DND-41 (cell line): Measurements from ENCODE around the gene MDFI.

Experiments
- ATAC-seq: fragments of 200-7000 bp; cut with Tn5 transposase; 3 replicates; pipeline ENCODE4 v1.9.1; 2021; ENCODE audit warnings: low read depth; ENCODE audit not compliant: insufficient read depth
- DNase-seq: peaks from one replicate; pipeline ENCODE4 v3.0.0-alpha.2; 2020
- H2AFZ ChIP-seq: 2 replicates; pipeline ENCODE4 v1.6.0; 2012; ENCODE audit warnings: low read depth, low read length
- H3K27ac ChIP-seq: 2 replicates; pipeline ENCODE4 v1.5.1; 2012; ENCODE audit warnings: low read length, inconsistent platforms
- H3K27me3 ChIP-seq: fragments of 200-600 bp; sonication (generic); 2 replicates; pipeline ENCODE4 v1.6.0; 2012; ENCODE audit warnings: low read length, mild to moderate bottlenecking, inconsistent platforms; ENCODE audit not compliant: insufficient read depth, poor library complexity
- H3K36me3 ChIP-seq: 2 replicates; pipeline ENCODE4 v1.5.1; 2012; ENCODE audit warnings: low read length, inconsistent platforms; ENCODE audit not compliant: insufficient read depth
- H3K4me1 ChIP-seq: 2 replicates; pipeline ENCODE4 v1.5.1; 2012; ENCODE audit warnings: mild to moderate bottlenecking, low read length; ENCODE audit not compliant: insufficient read depth
- H3K4me2 ChIP-seq: 2 replicates; pipeline ENCODE4 v1.6.0; 2012; ENCODE audit warnings: mild to moderate bottlenecking, moderate library complexity, low read length, inconsistent platforms; ENCODE audit not compliant: insufficient read depth
- H3K4me3 ChIP-seq, 2 experiments: fragments of 200-600 bp in 1 of 2; shearing (Covaris generic) in 1 of 2; 2 replicates each; pipeline ENCODE4 v1.5.1; 2012 to 2016; ENCODE audit warnings: inconsistent platforms in 2 of 2, low read length in 2 of 2, mild to moderate bottlenecking in 2 of 2, low read depth in 1 of 2, moderate library complexity in 1 of 2
- H3K79me2 ChIP-seq: 2 replicates; pipeline ENCODE4 v1.6.0; 2012; ENCODE audit warnings: low read length, inconsistent platforms; ENCODE audit not compliant: insufficient read depth
- H3K9ac ChIP-seq: 2 replicates; pipeline ENCODE4 v1.6.0; 2012; ENCODE audit warnings: low read depth, mild to moderate bottlenecking, inconsistent platforms, low read length, moderate library complexity
- H3K9me3 ChIP-seq: 2 replicates; pipeline ENCODE4 v1.5.1; 2012; ENCODE audit warnings: low read length, moderate library complexity, mild to moderate bottlenecking, inconsistent platforms; ENCODE audit not compliant: insufficient read depth, severe bottlenecking
- H4K20me1 ChIP-seq: 2 replicates; pipeline ENCODE4 v1.6.0; 2012; ENCODE audit warnings: low read length; ENCODE audit not compliant: insufficient read depth
- EZH2 ChIP-seq: IDR thresholded peaks from 3 replicates; pipeline ENCODE4 v1.6.1; 2012; ENCODE audit warnings: borderline replicate concordance, low read depth, mild to moderate bottlenecking, moderate library complexity, low read length, inconsistent platforms; ENCODE audit not compliant: severe bottlenecking
- TF ChIP-seq, protein P1 (sequence below): IDR thresholded peaks from 2 replicates; pipeline ENCODE4 v1.5.1; 2012; ENCODE audit warnings: borderline replicate concordance, low read length, moderate library complexity, mild to moderate bottlenecking; ENCODE audit not compliant: poor library complexity, severe bottlenecking; ENCODE audit errors: extremely low read depth

MDFI gene

DNA sequence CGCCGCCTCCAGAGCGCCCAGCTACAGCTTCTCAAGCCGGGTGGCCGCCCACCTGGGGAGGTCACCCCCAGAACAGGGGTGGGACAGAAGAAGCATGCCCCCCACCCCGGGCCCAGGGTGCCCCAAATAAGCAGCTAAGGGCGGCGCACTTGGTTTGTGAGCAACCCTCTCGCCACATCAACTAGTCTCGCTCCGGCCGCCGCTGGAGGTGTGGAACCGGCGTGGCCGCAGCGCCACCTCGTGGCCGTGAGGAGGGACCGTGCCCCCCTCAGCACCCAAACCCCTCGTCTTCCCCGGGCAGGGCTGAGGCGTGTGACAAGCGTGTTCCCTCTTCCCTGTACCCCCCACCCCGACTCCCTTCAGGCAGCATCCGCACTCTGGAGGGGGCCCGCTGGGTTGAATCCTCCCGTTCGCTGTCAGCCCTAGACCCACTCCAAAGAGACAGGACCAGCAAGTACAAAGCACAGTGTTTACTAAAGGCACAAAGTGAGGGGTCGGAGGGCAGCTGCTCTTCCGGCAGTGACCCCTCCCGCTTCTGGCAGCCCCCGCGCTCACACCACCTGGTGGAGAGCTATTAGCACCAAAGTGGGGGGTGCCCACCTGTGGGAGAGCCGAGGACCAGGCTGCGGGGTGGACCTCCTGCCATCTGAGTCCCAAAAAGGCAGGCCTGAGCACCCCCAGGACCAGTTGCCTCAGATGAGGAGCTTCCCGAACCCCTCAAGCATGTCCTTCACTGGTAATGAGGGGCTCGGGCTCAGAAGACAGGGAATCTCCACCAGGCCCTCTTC, 45.4 kb downstream of the MDFI start:
- Histone ChIP-seq H3K79me2 (no peaks in the 10 kb centered on the region), H3K36me3 (peaks cover 7% of the 10 kb centered on the region; the same call in 1 of the 2 replicates), H3K27me3 (no peaks in the 10 kb centered on the region), H2AFZ (peak overlapping the region; percentile 53; the same call in 1 of the 2 replicates), H4K20me1 (no peaks in the 10 kb centered on the region), H3K9me3 (no peaks in the 10 kb centered on the region), H3K4me2 (peak overlapping the region; percentile 32), H3K4me1 (peaks cover 18% of the 10 kb centered on the region), H3K4me3 (no peak overlapping the region), H3K27ac (0 out of 2 replicates have a peak overlapping the region, but pooled peaks have one; percentile 12), H3K9ac (no peak overlapping the region)
- TF ChIP-seq EZH2 = no peak
- TF ChIP-seq, protein P1, sequence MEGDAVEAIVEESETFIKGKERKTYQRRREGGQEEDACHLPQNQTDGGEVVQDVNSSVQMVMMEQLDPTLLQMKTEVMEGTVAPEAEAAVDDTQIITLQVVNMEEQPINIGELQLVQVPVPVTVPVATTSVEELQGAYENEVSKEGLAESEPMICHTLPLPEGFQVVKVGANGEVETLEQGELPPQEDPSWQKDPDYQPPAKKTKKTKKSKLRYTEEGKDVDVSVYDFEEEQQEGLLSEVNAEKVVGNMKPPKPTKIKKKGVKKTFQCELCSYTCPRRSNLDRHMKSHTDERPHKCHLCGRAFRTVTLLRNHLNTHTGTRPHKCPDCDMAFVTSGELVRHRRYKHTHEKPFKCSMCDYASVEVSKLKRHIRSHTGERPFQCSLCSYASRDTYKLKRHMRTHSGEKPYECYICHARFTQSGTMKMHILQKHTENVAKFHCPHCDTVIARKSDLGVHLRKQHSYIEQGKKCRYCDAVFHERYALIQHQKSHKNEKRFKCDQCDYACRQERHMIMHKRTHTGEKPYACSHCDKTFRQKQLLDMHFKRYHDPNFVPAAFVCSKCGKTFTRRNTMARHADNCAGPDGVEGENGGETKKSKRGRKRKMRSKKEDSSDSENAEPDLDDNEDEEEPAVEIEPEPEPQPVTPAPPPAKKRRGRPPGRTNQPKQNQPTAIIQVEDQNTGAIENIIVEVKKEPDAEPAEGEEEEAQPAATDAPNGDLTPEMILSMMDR = peak; percentile 96
- ATAC-seq = peak; percentile 97
- DNase-seq = peak; percentile 80

DNA sequence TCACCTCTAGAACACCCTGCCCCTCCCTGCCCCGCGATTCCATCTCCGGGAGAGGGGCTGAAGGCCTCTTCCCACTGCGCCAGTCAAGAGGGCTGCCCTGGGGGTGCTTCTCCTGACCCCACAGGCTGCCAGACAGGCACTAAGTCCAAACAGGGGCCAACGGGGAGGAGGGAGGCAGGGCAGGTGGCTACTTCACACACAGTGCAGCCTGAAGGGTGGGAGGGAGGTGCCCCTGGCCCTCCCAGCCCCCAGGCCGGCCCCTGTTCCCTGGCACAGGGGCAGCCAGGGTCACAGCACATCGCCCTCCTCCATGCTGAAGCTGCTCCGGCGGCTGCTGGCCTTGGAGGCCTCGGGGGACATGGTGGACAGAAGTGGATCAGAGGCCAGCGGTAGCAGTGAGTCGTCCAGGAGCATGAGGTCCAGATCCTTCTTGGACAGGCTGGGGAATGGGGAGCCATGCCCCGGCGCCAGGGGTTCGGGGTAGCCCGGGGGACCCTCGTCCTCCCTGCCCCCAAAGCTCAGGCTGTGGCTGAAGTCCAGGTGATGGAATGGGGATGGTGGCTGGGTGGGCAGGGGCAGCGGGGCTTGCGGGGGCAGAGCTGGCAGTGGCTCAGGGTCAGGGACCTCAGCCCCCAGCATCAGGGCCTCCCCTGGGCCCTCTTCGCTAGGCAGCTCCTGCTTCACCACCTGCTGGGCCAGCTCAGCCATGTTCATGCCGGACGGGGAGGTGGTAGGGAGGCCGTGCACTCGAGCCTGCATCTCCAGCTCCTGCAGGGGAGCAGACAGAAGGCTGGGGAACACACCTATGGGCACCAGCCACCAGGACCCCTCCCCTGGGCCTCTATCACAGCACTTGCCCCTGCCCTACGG, 46.3 kb downstream of the MDFI start:
- H3K9me3 ChIP-seq = no peaks in the 10 kb centered on the region
- H3K4me3 ChIP-seq = no peak overlapping the region
- no peaks in the 10 kb centered on the region for H3K79me2 ChIP-seq
- no peak overlapping the region for H3K9ac ChIP-seq
- peaks cover 18% of the 10 kb centered on the region for H3K4me1 ChIP-seq
- H3K4me2 ChIP-seq = no peak overlapping the region
- DNase-seq = no peak
- H4K20me1 ChIP-seq = no peaks in the 10 kb centered on the region
- no peak for ATAC-seq
- peaks cover 7% of the 10 kb centered on the region; the same call in 1 of the 2 replicates for H3K36me3 ChIP-seq
- no peak overlapping the region for H2AFZ ChIP-seq
- no peaks in the 10 kb centered on the region for H3K27me3 ChIP-seq
- TF ChIP-seq, protein P1 = no peak
- TF ChIP-seq EZH2 = no peak
- H3K27ac ChIP-seq = no peak overlapping the region

DNA sequence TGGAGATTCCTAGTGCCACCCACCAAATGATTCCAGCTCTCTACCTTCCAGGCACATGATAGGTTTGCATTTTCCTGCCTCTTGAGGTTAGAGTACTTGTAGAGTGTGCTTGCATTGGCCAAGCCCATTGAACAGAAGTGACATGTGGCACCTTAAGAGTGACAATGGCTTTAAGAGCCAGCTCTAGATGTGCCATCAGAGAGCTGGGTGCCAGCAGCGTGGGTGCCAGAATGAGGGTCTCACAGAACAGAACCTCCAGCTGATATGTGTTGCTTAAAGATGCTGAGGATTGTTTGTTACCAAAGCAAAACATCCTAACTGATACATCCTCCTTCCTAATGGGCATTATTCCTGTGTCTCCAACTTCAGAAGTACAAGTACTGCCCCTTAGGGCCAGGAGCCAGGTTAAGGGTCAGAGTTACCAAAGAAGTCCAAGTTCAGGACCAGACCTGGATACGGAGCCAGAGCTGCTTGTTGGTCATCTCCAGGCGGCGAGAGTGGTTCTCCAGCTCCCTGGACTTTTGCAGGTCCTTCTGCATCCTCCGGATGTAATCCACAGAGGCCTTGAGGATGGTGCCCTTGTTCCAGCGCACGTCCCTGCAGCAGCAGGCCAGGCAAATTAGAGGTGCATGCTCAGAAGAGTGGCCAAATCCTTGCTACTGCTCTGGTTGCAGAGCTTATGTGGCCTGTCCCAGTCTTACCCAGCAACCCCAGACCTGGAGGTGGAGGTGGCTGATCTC, 47.5 kb downstream of the MDFI start:
- Histone ChIP-seq H3K4me2 (no peak overlapping the region), H3K4me3 (no peak overlapping the region), H3K9ac (no peak overlapping the region), H3K27ac (no peak overlapping the region), H3K27me3 (no peaks in the 10 kb centered on the region), H3K79me2 (no peaks in the 10 kb centered on the region), H4K20me1 (no peaks in the 10 kb centered on the region), H3K36me3 (peaks cover 7% of the 10 kb centered on the region; the same call in 1 of the 2 replicates), H3K9me3 (no peaks in the 10 kb centered on the region), H3K4me1 (peaks cover 10% of the 10 kb centered on the region), H2AFZ (no peak overlapping the region)
- TF ChIP-seq, protein P1 = no peak
- TF ChIP-seq EZH2 = no peak
- ATAC-seq (no peak), DNase-seq (no peak)
